ENCODE results near the gene EYS. TPM values are rescaled to one million over a fixed set of nuclear protein-coding genes. Genes with fewer than 3 reads are reported as not detected.

EYS gene
- total RNA-seq, 2 donors from 2014 or later, result 0.18 to 3.5 TPM

GRCh38 chr6:64083261-64083660, 1623.8 kb downstream of the EYS start:
- intact Hi-C loops (cut with DNase I), result no loop called here
- DNase-seq (ENCODE audit: low spot score), result no peak
- no peak overlapping the region for H3K4me3 ChIP-seq
- H3K27ac ChIP-seq, result no peak overlapping the region
- H3K27me3 ChIP-seq (replicated peaks; ENCODE audit: insufficient read depth), result no peaks in the 10 kb centered on the region
- TF ChIP-seq POLR2AphosphoS5 (IDR thresholded peaks at IDR 0.05) (no peak), POLR2A (IDR thresholded peaks at IDR 0.05) (no peak), CTCF (IDR thresholded peaks at IDR 0.05) (no peak)
- H3K9me3 ChIP-seq, result no peaks in the 10 kb centered on the region
- no peaks in the 10 kb centered on the region for H3K4me1 ChIP-seq (replicated peaks)
- WGBS, result 97% methylated on average over 2 of the region's 2 CpGs
- no peaks in the 10 kb centered on the region for H3K36me3 ChIP-seq

GRCh38 chr6:64081453-64081852, 1625.6 kb downstream of the EYS start:
- Histone ChIP-seq H3K27ac (no peak overlapping the region), H3K4me3 (no peak overlapping the region), H3K36me3 (no peaks in the 10 kb centered on the region), H3K4me1 (replicated peaks) (no peaks in the 10 kb centered on the region), H3K27me3 (replicated peaks; ENCODE audit: insufficient read depth) (no peaks in the 10 kb centered on the region), H3K9me3 (no peaks in the 10 kb centered on the region)
- TF ChIP-seq CTCF (IDR thresholded peaks at IDR 0.05) (no peak), POLR2A (IDR thresholded peaks at IDR 0.05) (no peak)
- no peak for DNase-seq (ENCODE audit: low spot score)
- intact Hi-C loops (cut with DNase I), result no loop called here
- 32% methylated on average over 2 of the region's 2 CpGs for WGBS

GRCh38 chr6:64074981-64075380, 1632.0 kb downstream of the EYS start:
- no peaks in the 10 kb centered on the region for H3K27me3 ChIP-seq (replicated peaks; ENCODE audit: insufficient read depth)
- TF ChIP-seq CTCF (IDR thresholded peaks at IDR 0.05) (no peak), POLR2A (IDR thresholded peaks at IDR 0.05) (no peak), POLR2AphosphoS5 (IDR thresholded peaks at IDR 0.05) (no peak)
- H3K4me3 ChIP-seq, result no peak overlapping the region
- intact Hi-C loops (cut with DNase I), result no loop called here
- 41% methylated on average over 1 of the region's 1 CpG for WGBS
- no peak overlapping the region for H3K27ac ChIP-seq
- DNase-seq (ENCODE audit: low spot score), result no peak
- no peaks in the 10 kb centered on the region for H3K9me3 ChIP-seq
- H3K36me3 ChIP-seq, result no peaks in the 10 kb centered on the region
- no peaks in the 10 kb centered on the region for H3K4me1 ChIP-seq (replicated peaks)

DNA sequence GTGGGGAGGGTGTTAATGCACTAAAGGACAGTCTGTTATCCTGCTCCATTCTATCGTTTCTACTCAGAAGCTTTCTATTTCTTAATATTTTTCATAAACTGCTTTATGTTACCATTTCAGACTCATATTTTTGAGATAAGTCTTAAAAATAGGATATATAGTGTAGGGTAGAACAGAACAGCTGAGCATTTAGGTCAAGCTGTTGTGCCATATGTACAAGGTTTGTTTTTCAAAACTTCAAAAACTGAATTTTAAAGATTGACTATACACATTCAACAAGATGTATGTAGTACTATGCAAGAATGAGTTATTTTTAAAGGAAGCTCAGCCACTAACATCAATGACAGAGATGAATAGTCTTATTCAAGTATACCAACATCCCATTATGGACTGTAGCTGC, 1634.3 kb downstream of the EYS start:
- Histone ChIP-seq H3K9me3 (no peaks in the 10 kb centered on the region), H3K36me3 (no peaks in the 10 kb centered on the region), H3K4me3 (no peak overlapping the region), H3K27ac (no peak overlapping the region), H3K4me1 (replicated peaks) (no peaks in the 10 kb centered on the region), H3K27me3 (replicated peaks; ENCODE audit: insufficient read depth) (no peaks in the 10 kb centered on the region)
- intact Hi-C loops (cut with DNase I), result no loop called here
- TF ChIP-seq CTCF (IDR thresholded peaks at IDR 0.05) (no peak), POLR2A (IDR thresholded peaks at IDR 0.05) (no peak), POLR2AphosphoS5 (IDR thresholded peaks at IDR 0.05) (no peak)
- WGBS, result 83% methylated on average over 1 of the region's 1 CpG
- no peak for DNase-seq (ENCODE audit: low spot score)

DNA sequence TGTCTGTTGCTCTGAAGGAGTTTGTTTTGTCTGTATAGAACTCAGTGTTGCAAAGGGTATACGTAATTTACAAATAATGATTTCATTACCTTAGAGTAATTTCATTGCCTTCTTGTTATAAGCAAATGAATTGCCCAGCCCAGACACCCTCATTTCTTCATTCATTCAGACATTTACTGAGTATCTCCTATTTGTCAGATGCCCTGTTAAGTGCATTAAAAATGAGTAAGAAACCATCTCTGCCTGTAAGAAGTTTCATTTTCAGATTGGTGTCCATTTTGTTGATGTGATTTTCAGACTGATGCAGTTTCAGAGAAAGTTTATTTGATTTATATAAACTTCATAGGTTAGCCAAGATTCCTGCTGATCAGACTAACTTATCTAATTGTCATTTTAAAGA, 1642.1 kb downstream of the EYS start:
- Histone ChIP-seq H3K36me3 (no peaks in the 10 kb centered on the region), H3K9me3 (no peaks in the 10 kb centered on the region), H3K27ac (no peak overlapping the region), H3K27me3 (replicated peaks; ENCODE audit: insufficient read depth) (no peaks in the 10 kb centered on the region), H3K4me3 (no peak overlapping the region), H3K4me1 (replicated peaks) (no peaks in the 10 kb centered on the region)
- DNase-seq (ENCODE audit: low spot score), result no peak
- intact Hi-C loops (cut with DNase I), result no loop called here
- TF ChIP-seq POLR2AphosphoS5 (IDR thresholded peaks at IDR 0.05) (no peak), CTCF (IDR thresholded peaks at IDR 0.05) (no peak), POLR2A (IDR thresholded peaks at IDR 0.05) (no peak)
- 80% methylated on average over 1 of the region's 1 CpG for WGBS
